Neural cell (in vitro differentiated cells): ENCODE measurements around the gene SHISAL1. TPM values are rescaled to one million over a fixed set of nuclear protein-coding genes. Genes with fewer than 3 reads are reported as not detected.

Source experiments
- H2AFZ ChIP-seq: fragments of 200-600, 300-800 bp; sonication (generic), shearing (Covaris generic); 2 replicates; pipeline ENCODE4 v1.6.0; 2014; ENCODE audit warnings: low read depth, mild to moderate bottlenecking, antibody characterized with exemption, low read length, moderate library complexity
- H3F3A ChIP-seq: fragments of 200-600 bp; shearing (Covaris generic); 2 replicates; pipeline ENCODE4 v1.6.1; 2016; ENCODE audit warnings: mild to moderate bottlenecking, moderate library complexity, mixed read lengths, antibody characterized with exemption, low read length; ENCODE audit not compliant: insufficient read depth, poor library complexity, severe bottlenecking
- H3K27ac ChIP-seq: fragments of 200-600, 300-800 bp; sonication (generic), shearing (Covaris generic); 2 replicates; pipeline ENCODE4 v1.5.1; 2014; ENCODE audit warnings: mild to moderate bottlenecking, low read length, moderate library complexity
- H3K27me3 ChIP-seq: fragments of 300-800, 200-600 bp; sonication (generic), shearing (Covaris generic); 2 replicates; pipeline ENCODE4 v1.6.0; 2014; ENCODE audit warnings: mild to moderate bottlenecking, low read depth, low read length, moderate library complexity; ENCODE audit not compliant: insufficient read depth
- H3K36me3 ChIP-seq: fragments of 300-800, 200-600 bp; sonication (generic), shearing (Covaris generic); 2 replicates; pipeline ENCODE4 v1.5.1; 2014; ENCODE audit warnings: mild to moderate bottlenecking, antibody characterized with exemption, low read length, moderate library complexity; ENCODE audit not compliant: insufficient read depth
- H3K4me2 ChIP-seq: fragments of 300-800, 200-600 bp; sonication (generic), shearing (Covaris generic); 2 replicates; pipeline ENCODE4 v1.6.0; 2014; ENCODE audit warnings: mild to moderate bottlenecking, low read length
- H3K4me3 ChIP-seq: fragments of 300-800, 200-600 bp; sonication (generic), shearing (Covaris generic); 2 replicates; pipeline ENCODE4 v1.5.1; 2014; ENCODE audit warnings: mild to moderate bottlenecking, low read length, moderate library complexity
- H3K79me2 ChIP-seq: fragments of 200-600 bp; shearing (Covaris generic); replicated peaks from 2 replicates; pipeline ENCODE4 v1.6.0; 2014; ENCODE audit warnings: mild to moderate bottlenecking, low read length, moderate library complexity; ENCODE audit not compliant: insufficient read depth
- H3K9ac ChIP-seq: fragments of 300-800, 200-600 bp; sonication (generic), shearing (Covaris generic); 2 replicates; pipeline ENCODE4 v1.6.1; 2016; ENCODE audit warnings: mild to moderate bottlenecking, low read length, mixed read lengths
- H3K9me2 ChIP-seq: fragments of 200-600 bp; shearing (Covaris generic); 2 replicates; pipeline ENCODE4 v1.6.1; 2016; ENCODE audit warnings: mild to moderate bottlenecking, low read length, mixed read lengths; ENCODE audit not compliant: insufficient read depth
- H3K9me3 ChIP-seq: fragments of 200-600, 300-800 bp; sonication (generic), shearing (Covaris generic); 2 replicates; pipeline ENCODE4 v1.6.1; 2016; ENCODE audit warnings: mild to moderate bottlenecking, mixed run types, low read length, moderate library complexity, mixed read lengths
- H4K20me1 ChIP-seq: fragments of 200-600 bp; shearing (Covaris generic); 2 replicates; pipeline ENCODE4 v1.6.1; 2016; ENCODE audit warnings: mild to moderate bottlenecking, mixed run types; ENCODE audit not compliant: insufficient read depth
- EP300 ChIP-seq: fragments of 450-650 bp; conservative IDR thresholded peaks from 2 replicates; pipeline ENCODE4 v1.6.1; 2014; ENCODE audit warnings: antibody characterized with exemption, mild to moderate bottlenecking, moderate library complexity; ENCODE audit not compliant: poor library complexity, severe bottlenecking
- EZH2 ChIP-seq: fragments of 200-600, 300-800 bp; shearing (Covaris generic), sonication (generic); IDR thresholded peaks from 2 replicates; pipeline ENCODE4 v1.6.1; 2014; ENCODE audit warnings: antibody characterized with exemption, low read length, borderline replicate concordance, mild to moderate bottlenecking; ENCODE audit not compliant: insufficient read depth, poor library complexity, severe bottlenecking
- MXI1 ChIP-seq: fragments of 450-650 bp; conservative IDR thresholded peaks from 2 replicates; pipeline ENCODE4 v1.6.1; 2014; ENCODE audit warnings: antibody characterized with exemption, mild to moderate bottlenecking; ENCODE audit not compliant: poor library complexity, severe bottlenecking
- POLR2AphosphoS5 ChIP-seq: IDR thresholded peaks from 2 replicates; pipeline ENCODE4 v1.6.1; 2012
- RAD21 ChIP-seq: fragments of 450-650 bp; conservative IDR thresholded peaks from 2 replicates; pipeline ENCODE4 v1.6.1; 2014; ENCODE audit warnings: antibody characterized with exemption, mild to moderate bottlenecking, moderate library complexity
- SMC3 ChIP-seq: fragments of 450-650 bp; conservative IDR thresholded peaks from 2 replicates; pipeline ENCODE4 v1.6.1; 2014; ENCODE audit warnings: antibody characterized with exemption, mild to moderate bottlenecking, moderate library complexity; ENCODE audit not compliant: poor library complexity
- TAF1 ChIP-seq: IDR thresholded peaks from 2 replicates; pipeline ENCODE4 v1.6.1; 2012; ENCODE audit warnings: low read depth
- polyA plus RNA-seq: library from polyadenylated mRNA; depleted of rRNA; stranded (reverse); fragments of >200 nt; gene quantifications from 2 replicates; pipeline ENCODE4 v1.2.3, GENCODE V29; 2014
- TF ChIP-seq, protein P1 (sequence below): IDR thresholded peaks from 2 replicates; pipeline ENCODE4 v1.6.1; 2012; ENCODE audit warnings: borderline replicate concordance
- TF ChIP-seq, protein P2 (sequence below): fragments of 450-650 bp; IDR thresholded peaks from 2 replicates; pipeline ENCODE4 v1.5.1; 2014; ENCODE audit warnings: antibody characterized with exemption, mild to moderate bottlenecking, moderate library complexity; ENCODE audit not compliant: poor library complexity, severe bottlenecking

Gene SHISAL1
- polyA plus RNA-seq, 1 donor from 2014 or later, result 15.4 TPM

DNA sequence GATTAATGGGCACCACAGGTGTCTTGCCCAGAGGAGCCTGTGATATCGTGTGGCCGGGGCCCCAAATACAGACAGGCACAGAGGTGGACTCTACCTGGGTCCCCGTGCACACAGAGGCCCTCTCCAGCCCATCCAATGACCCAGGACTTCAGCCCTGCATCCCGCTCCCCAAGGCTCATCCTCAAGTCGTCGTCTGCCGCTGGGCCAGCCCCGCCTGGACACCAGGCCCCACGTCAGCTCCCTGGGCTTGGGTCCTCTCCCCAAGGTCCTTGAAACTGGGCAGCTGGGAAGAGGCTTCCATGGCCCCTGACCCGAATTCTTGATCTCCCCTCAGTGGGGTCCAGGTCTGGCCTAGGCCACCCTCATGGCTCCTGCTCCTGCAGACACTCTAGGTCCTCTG is 20.2 kb downstream of the SHISAL1 start:
- H3K4me3 ChIP-seq, result no peak overlapping the region
- no peak overlapping the region for H3K4me2 ChIP-seq
- H3K79me2 ChIP-seq, result no peaks in the 10 kb centered on the region
- no peaks in the 10 kb centered on the region for H3K9me2 ChIP-seq
- H3F3A ChIP-seq, result no peaks in the 10 kb centered on the region
- H3K27ac ChIP-seq, result no peak overlapping the region
- no peaks in the 10 kb centered on the region for H4K20me1 ChIP-seq
- H2AFZ ChIP-seq, result no peak overlapping the region
- H3K9ac ChIP-seq, result no peak overlapping the region
- TF ChIP-seq, protein P1, sequence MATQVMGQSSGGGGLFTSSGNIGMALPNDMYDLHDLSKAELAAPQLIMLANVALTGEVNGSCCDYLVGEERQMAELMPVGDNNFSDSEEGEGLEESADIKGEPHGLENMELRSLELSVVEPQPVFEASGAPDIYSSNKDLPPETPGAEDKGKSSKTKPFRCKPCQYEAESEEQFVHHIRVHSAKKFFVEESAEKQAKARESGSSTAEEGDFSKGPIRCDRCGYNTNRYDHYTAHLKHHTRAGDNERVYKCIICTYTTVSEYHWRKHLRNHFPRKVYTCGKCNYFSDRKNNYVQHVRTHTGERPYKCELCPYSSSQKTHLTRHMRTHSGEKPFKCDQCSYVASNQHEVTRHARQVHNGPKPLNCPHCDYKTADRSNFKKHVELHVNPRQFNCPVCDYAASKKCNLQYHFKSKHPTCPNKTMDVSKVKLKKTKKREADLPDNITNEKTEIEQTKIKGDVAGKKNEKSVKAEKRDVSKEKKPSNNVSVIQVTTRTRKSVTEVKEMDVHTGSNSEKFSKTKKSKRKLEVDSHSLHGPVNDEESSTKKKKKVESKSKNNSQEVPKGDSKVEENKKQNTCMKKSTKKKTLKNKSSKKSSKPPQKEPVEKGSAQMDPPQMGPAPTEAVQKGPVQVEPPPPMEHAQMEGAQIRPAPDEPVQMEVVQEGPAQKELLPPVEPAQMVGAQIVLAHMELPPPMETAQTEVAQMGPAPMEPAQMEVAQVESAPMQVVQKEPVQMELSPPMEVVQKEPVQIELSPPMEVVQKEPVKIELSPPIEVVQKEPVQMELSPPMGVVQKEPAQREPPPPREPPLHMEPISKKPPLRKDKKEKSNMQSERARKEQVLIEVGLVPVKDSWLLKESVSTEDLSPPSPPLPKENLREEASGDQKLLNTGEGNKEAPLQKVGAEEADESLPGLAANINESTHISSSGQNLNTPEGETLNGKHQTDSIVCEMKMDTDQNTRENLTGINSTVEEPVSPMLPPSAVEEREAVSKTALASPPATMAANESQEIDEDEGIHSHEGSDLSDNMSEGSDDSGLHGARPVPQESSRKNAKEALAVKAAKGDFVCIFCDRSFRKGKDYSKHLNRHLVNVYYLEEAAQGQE, result no peak
- no peak for TF ChIP-seq POLR2AphosphoS5
- no peak for TF ChIP-seq MXI1
- TF ChIP-seq, protein P2, sequence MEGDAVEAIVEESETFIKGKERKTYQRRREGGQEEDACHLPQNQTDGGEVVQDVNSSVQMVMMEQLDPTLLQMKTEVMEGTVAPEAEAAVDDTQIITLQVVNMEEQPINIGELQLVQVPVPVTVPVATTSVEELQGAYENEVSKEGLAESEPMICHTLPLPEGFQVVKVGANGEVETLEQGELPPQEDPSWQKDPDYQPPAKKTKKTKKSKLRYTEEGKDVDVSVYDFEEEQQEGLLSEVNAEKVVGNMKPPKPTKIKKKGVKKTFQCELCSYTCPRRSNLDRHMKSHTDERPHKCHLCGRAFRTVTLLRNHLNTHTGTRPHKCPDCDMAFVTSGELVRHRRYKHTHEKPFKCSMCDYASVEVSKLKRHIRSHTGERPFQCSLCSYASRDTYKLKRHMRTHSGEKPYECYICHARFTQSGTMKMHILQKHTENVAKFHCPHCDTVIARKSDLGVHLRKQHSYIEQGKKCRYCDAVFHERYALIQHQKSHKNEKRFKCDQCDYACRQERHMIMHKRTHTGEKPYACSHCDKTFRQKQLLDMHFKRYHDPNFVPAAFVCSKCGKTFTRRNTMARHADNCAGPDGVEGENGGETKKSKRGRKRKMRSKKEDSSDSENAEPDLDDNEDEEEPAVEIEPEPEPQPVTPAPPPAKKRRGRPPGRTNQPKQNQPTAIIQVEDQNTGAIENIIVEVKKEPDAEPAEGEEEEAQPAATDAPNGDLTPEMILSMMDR, result no peak
- no peak for TF ChIP-seq EZH2
- TF ChIP-seq TAF1, result no peak
- no peak for TF ChIP-seq RAD21
- TF ChIP-seq EP300, result no peak
- no peak for TF ChIP-seq SMC3
- H3K36me3 ChIP-seq, result no peaks in the 10 kb centered on the region
- H3K9me3 ChIP-seq, result no peaks in the 10 kb centered on the region
- H3K27me3 ChIP-seq, result no peaks in the 10 kb centered on the region

DNA sequence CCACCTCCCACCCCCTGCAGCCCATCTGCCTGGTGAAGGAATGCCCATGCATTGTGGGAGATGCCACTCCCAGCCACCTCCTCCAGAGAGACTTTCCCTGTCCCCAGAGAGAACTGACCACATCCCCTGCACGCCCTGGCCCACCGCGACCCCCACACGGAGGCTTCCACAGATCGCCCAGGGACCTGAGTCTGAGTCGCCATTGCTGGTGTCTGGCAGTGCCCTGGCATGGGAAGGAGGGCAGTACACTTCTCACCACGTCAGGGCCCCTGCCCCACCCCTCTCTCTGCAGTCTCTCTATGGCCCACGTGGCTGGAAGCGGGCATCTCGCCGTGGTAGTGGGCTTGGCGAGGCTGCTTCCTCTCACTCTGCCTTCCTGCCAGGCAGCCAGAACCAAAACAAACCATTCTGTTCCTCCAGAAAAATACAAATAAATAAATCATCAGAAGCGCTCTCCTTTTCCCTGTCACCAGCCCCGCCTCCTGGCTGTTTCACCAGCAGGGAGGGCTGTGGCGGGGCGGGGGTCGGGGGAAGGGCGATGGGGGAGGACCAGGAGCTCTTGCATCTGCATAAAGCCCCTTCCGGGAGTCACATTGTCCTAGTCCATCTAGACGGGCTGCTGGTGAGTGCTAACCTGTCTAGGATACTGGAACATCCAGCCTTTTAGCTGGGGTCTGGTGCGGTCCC is 20.9 kb downstream of the SHISAL1 start:
- no peaks in the 10 kb centered on the region for H3K79me2 ChIP-seq
- no peaks in the 10 kb centered on the region for H3K27me3 ChIP-seq
- no peak overlapping the region for H2AFZ ChIP-seq
- H3K27ac ChIP-seq, result no peak overlapping the region
- no peaks in the 10 kb centered on the region for H3K9me3 ChIP-seq
- no peaks in the 10 kb centered on the region for H3F3A ChIP-seq
- no peak overlapping the region for H3K4me3 ChIP-seq
- TF ChIP-seq RAD21 (no peak), MXI1 (no peak), POLR2AphosphoS5 (no peak), EZH2 (no peak), EP300 (no peak), SMC3 (no peak), TAF1 (no peak)
- TF ChIP-seq, protein P1, result no peak
- TF ChIP-seq, protein P2, result no peak
- H3K9ac ChIP-seq, result no peak overlapping the region
- no peak overlapping the region for H3K4me2 ChIP-seq
- no peaks in the 10 kb centered on the region for H3K9me2 ChIP-seq
- H3K36me3 ChIP-seq, result no peaks in the 10 kb centered on the region
- no peaks in the 10 kb centered on the region for H4K20me1 ChIP-seq
